Measurements from ENCODE around the gene KSR2. TPM values are rescaled to one million over a fixed set of nuclear protein-coding genes. Genes with fewer than 3 reads are reported as not detected.

The KSR2 gene
- total RNA-seq, 1 donor from 2014 or later: 0.69 TPM

DNA sequence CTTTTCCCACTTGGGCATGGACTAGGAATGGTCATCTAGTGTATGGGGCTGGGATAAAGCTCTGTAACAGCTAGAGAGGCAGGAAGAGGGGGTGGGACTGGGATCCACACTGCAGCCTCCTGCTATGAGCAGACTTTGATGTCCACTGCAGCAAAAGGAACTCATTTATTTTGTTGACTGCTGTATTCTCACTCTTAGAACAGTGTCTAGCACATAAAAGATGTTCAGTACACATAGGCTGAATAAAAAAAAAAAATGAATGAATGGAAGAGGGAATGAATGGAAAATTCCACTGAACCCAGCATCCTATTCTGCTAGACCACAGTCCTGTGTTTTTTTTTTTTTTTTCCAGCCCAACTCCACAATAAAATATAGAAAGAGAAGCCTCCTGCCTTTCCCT is 501.2 kb downstream of the KSR2 start:
- DNase-seq (ENCODE audit: low spot score in 2 of 2, unreplicated experiment in 2 of 2): no peak
- Mint-ChIP-seq H3K27me3 (ENCODE audit: low read depth) (peaks cover 19% of the 10 kb centered on the region), H3K27ac (no peak overlapping the region), H3K4me1 (no peaks in the 10 kb centered on the region), H3K4me3 (no peak overlapping the region), H3K36me3 (no peaks in the 10 kb centered on the region), H3K9me3 (peaks cover 4% of the 10 kb centered on the region)
- no peak for TF ChIP-seq CTCF (IDR thresholded peaks at IDR 0.05; ENCODE audit: unreplicated experiment)

- no peaks in the 10 kb centered on the region for H3K4me1 Mint-ChIP-seq
These were observed 502.0 kb downstream of the KSR2 start for GRCh38 chr12:117466677-117467362.

GRCh38 chr12:117461732-117462131 is 507.1 kb downstream of the KSR2 start:
- no peak overlapping the region for H3K27ac Mint-ChIP-seq
- peaks cover 6% of the 10 kb centered on the region for H3K4me1 Mint-ChIP-seq
- no peaks in the 10 kb centered on the region for H3K9me3 Mint-ChIP-seq
- no peak for DNase-seq (ENCODE audit: low spot score in 2 of 2, unreplicated experiment in 2 of 2)
- TF ChIP-seq CTCF (IDR thresholded peaks at IDR 0.05; ENCODE audit: unreplicated experiment): no peak
- no peaks in the 10 kb centered on the region for H3K36me3 Mint-ChIP-seq
- peaks cover 14% of the 10 kb centered on the region for H3K27me3 Mint-ChIP-seq (ENCODE audit: low read depth)
- no peak overlapping the region for H3K4me3 Mint-ChIP-seq

More at GRCh38 chr12:117466677-117467362, 502.0 kb downstream of the KSR2 start:
- no peak overlapping the region for H3K27ac Mint-ChIP-seq
- no peak overlapping the region for H3K4me3 Mint-ChIP-seq
- peaks cover 4% of the 10 kb centered on the region for H3K9me3 Mint-ChIP-seq
- no peak for DNase-seq (ENCODE audit: low spot score in 2 of 2, unreplicated experiment in 2 of 2)
- peaks cover 14% of the 10 kb centered on the region for H3K27me3 Mint-ChIP-seq (ENCODE audit: low read depth)
- TF ChIP-seq CTCF (IDR thresholded peaks at IDR 0.05; ENCODE audit: unreplicated experiment): no peak
- no peaks in the 10 kb centered on the region for H3K36me3 Mint-ChIP-seq

- no peak overlapping the region for H3K27ac Mint-ChIP-seq
- H3K4me3 Mint-ChIP-seq: no peak overlapping the region
- H3K36me3 Mint-ChIP-seq: no peaks in the 10 kb centered on the region
- H3K27me3 Mint-ChIP-seq (ENCODE audit: low read depth): peaks cover 10% of the 10 kb centered on the region
- no peak for TF ChIP-seq CTCF (IDR thresholded peaks at IDR 0.05; ENCODE audit: unreplicated experiment)
- H3K9me3 Mint-ChIP-seq: no peaks in the 10 kb centered on the region
- DNase-seq (ENCODE audit: low spot score in 2 of 2, unreplicated experiment in 2 of 2): no peak
- H3K4me1 Mint-ChIP-seq: peaks cover 6% of the 10 kb centered on the region
These were observed 509.6 kb downstream of the KSR2 start for GRCh38 chr12:117459229-117459628.

GRCh38 chr12:117457189-117457588 is 511.6 kb downstream of the KSR2 start:
- H3K27ac Mint-ChIP-seq: no peak overlapping the region
- no peak overlapping the region for H3K4me3 Mint-ChIP-seq
- no peaks in the 10 kb centered on the region for H3K36me3 Mint-ChIP-seq
- no peak for DNase-seq (ENCODE audit: low spot score in 2 of 2, unreplicated experiment in 2 of 2)
- peaks cover 6% of the 10 kb centered on the region for H3K4me1 Mint-ChIP-seq
- no peaks in the 10 kb centered on the region for H3K9me3 Mint-ChIP-seq
- peaks cover 10% of the 10 kb centered on the region for H3K27me3 Mint-ChIP-seq (ENCODE audit: low read depth)
- no peak for TF ChIP-seq CTCF (IDR thresholded peaks at IDR 0.05; ENCODE audit: unreplicated experiment)
